HepG2 (cell line): ENCODE measurements around the gene C11orf42. TPM values are rescaled to one million over a fixed set of nuclear protein-coding genes. Genes with fewer than 3 reads are reported as not detected.

ENCODE experiments used
- ATAC-seq: fragments of 200-7000 bp; cut with Tn5 transposase; 3 replicates; pipeline ENCODE4 v1.9.1; 2020; ENCODE audit warnings: mild to moderate bottlenecking, moderate library complexity
- BruUV-seq: library from RNA; stranded (reverse); fragments of 400-500 nt; replicated peaks from 2 replicates; lab custom pipeline; 2021; lab: Mats Ljungman, UMichigan
- CTCF ChIA-PET: fragments of 300-600 bp; formaldehyde crosslinking; extraction: SDS; loops from one replicate; lab custom pipeline; 2021; ENCODE audit warnings: low total read pairs, inconsistent platforms, low intra/inter-chr PET ratio; lab: Yijun Ruan, JAX
- POLR2A ChIA-PET: fragments of 350-600 bp; sonication (Branson Sonifier 250); formaldehyde crosslinking; loops from one replicate; lab custom pipeline; 2020; ENCODE audit warnings: antibody characterized with exemption, inconsistent platforms; lab: Yijun Ruan, JAX
- DNase-seq: peaks from one replicate; pipeline ENCODE4 v3.0.0-alpha.2; 2015; ENCODE audit warnings: low spot score
- FAIRE-seq: peaks from 3 replicates; lab custom pipeline; 2011; peaks lifted over from hg19 to GRCh38; lab: Jason Lieb, UNC
- H2AFZ ChIP-seq: one replicate; pipeline ENCODE4 v1.6.1; 2011; ENCODE audit warnings: low read length, inconsistent platforms
- H3K27ac ChIP-seq: fragments of 300-600 bp; 3 replicates; pipeline ENCODE4 v1.8.0; 2011; ENCODE audit warnings: mixed run types, mild to moderate bottlenecking, mixed read lengths, low read length, inconsistent platforms; ENCODE audit not compliant: insufficient read depth; ENCODE audit errors: extremely low read length
- H3K27me3 ChIP-seq, 2 experiments: fragments of 200-600 bp in 1 of 2; 2 replicates in 1 of 2; 3 replicates in 1 of 2; pipeline versions ENCODE4 v1.6.0 to v1.8.0; 2011; ENCODE audit warnings: low read length in 2 of 2, mild to moderate bottlenecking in 2 of 2, moderate library complexity in 2 of 2, inconsistent platforms in 1 of 2; ENCODE audit not compliant: insufficient read depth in 2 of 2, control insufficient read depth in 1 of 2
- H3K36me3 ChIP-seq, 2 experiments: fragments of 200-600 bp in 1 of 2; replicated peaks in 1 of 2; 2 replicates in 1 of 2; 3 replicates in 1 of 2; pipeline versions ENCODE4 v1.5.1 to v1.8.0; 2011; ENCODE audit warnings: low read length in 2 of 2, inconsistent platforms in 1 of 2; ENCODE audit not compliant: insufficient read depth in 2 of 2, control insufficient read depth in 1 of 2
- H3K4me1 ChIP-seq: 2 replicates; pipeline ENCODE4 v1.5.1; 2012; ENCODE audit warnings: low read length, inconsistent platforms; ENCODE audit not compliant: insufficient read depth
- H3K4me2 ChIP-seq: 2 replicates; pipeline ENCODE4 v1.6.0; 2011; ENCODE audit warnings: low read depth, low read length, inconsistent platforms
- H3K4me3 ChIP-seq, 3 experiments: fragments of 200-600 bp in 1 of 3; sonication (generic), shearing (Covaris generic) in 1 of 3; replicated peaks in 1 of 3; 2 replicates each; pipeline ENCODE4 v1.5.1; 2011 to 2016; ENCODE audit warnings: low read length in 3 of 3, inconsistent platforms in 2 of 3, low read depth in 2 of 3, mild to moderate bottlenecking in 2 of 3, control low read depth in 1 of 3, mixed read lengths in 1 of 3; ENCODE audit not compliant: insufficient read depth in 1 of 3
- H3K79me2 ChIP-seq: one replicate; pipeline ENCODE4 v1.6.1; 2011; ENCODE audit warnings: low read length, inconsistent platforms; ENCODE audit not compliant: insufficient read depth
- H3K9ac ChIP-seq: 2 replicates; pipeline ENCODE4 v1.6.0; 2011; ENCODE audit warnings: mild to moderate bottlenecking, low read depth, low read length, inconsistent platforms; ENCODE audit not compliant: insufficient read depth
- H3K9me3 ChIP-seq: 2 replicates; pipeline ENCODE4 v1.5.1; 2012; ENCODE audit warnings: mild to moderate bottlenecking, low read length
- H4K20me1 ChIP-seq: 2 replicates; pipeline ENCODE4 v1.6.0; 2011; ENCODE audit warnings: inconsistent platforms, mild to moderate bottlenecking, low read length, moderate library complexity; ENCODE audit not compliant: insufficient read depth
- AHDC1 ChIP-seq: sonication (generic); formaldehyde crosslinking; IDR thresholded peaks from 2 replicates; pipeline ENCODE4 v1.5.1; 2020; ENCODE audit warnings: mild to moderate bottlenecking, missing genetic modification reagents, borderline replicate concordance
- ARID2 ChIP-seq: sonication (generic); formaldehyde crosslinking; IDR thresholded peaks from 2 replicates; pipeline ENCODE4 v1.8.1; 2022; ENCODE audit warnings: mild to moderate bottlenecking, missing genetic modification reagents, borderline replicate concordance
- CCDC6 ChIP-seq: sonication (generic); formaldehyde crosslinking; IDR thresholded peaks from 2 replicates; pipeline ENCODE4 v1.8.1; 2022; ENCODE audit warnings: mild to moderate bottlenecking, missing genetic modification reagents, moderate library complexity
- NAIF1 ChIP-seq: sonication (generic); formaldehyde crosslinking; IDR thresholded peaks from 2 replicates; pipeline ENCODE4 v1.5.0; 2020; ENCODE audit warnings: mild to moderate bottlenecking, missing genetic modification reagents, borderline replicate concordance
- ZNF572 ChIP-seq: sonication (generic); formaldehyde crosslinking; IDR thresholded peaks from 2 replicates; pipeline ENCODE4 v1.5.1; 2020; ENCODE audit warnings: mild to moderate bottlenecking, missing genetic modification reagents
- ZNF619 ChIP-seq: sonication (generic); formaldehyde crosslinking; IDR thresholded peaks from 2 replicates; pipeline ENCODE4 v1.4.0; 2020; ENCODE audit warnings: mild to moderate bottlenecking, missing genetic modification reagents
- WGBS: methylation state at CpG from one replicate; pipeline ENCODE4 v1.1.6; 2017; ENCODE audit warnings: low lambda C conversion rate; 5-methylcytosine and 5-hydroxymethylcytosine counted together
- in situ Hi-C: cut with HindIII; loops from 2 replicates; pipeline ENCODE4 v1.10.0; 2017; ENCODE audit warnings: low pct_unique_long_range_greater_than_20kb; ENCODE audit not compliant: extremely low pct_ligation_motif_present
- intact Hi-C: fragments of 100-400 bp; cut with micrococcal nuclease; formaldehyde crosslinking; loops from one replicate; pipeline ENCODE4 v1.10.0; 2022; ENCODE audit not compliant: unreplicated experiment
- polyA plus RNA-seq, 8 experiments: library from polyadenylated mRNA; depleted of rRNA in 3 of 8; stranded (reverse) in 7 of 8; unstranded in 1 of 8; fragments of >200 nt; fragmentation: Illumina TruSeq in 4 of 8; extraction: Trizol in 4 of 8; gene quantifications; 2 replicates each; pipeline versions ENCODE4 v1.2.1 to v1.2.3, GENCODE V29; 2011 to 2016; ENCODE audit warnings: low read depth in 4 of 8, missing spikeins in 1 of 8, mixed read lengths in 1 of 8; ENCODE audit not compliant: insufficient read depth in 1 of 8
- total RNA-seq, 5 experiments: library from RNA; depleted of rRNA; stranded (reverse); fragments of >200 nt; fragmentation: Illumina TruSeq; extraction: Trizol; gene quantifications; 2 replicates each; pipeline ENCODE4 v1.2.3, GENCODE V29; 2016; ENCODE audit warnings: low read depth in 1 of 5

The C11orf42 gene
- total and polyA plus RNA-seq, 2 of the 13 experiments (the other 11 are each of a cell fraction or from before 2014, with no cell fraction given), result not detected

- DNase-seq, result no peak
- Histone ChIP-seq H3K4me1 (peaks cover 33% of the 10 kb centered on the region), H3K36me3 (no peaks in the 10 kb centered on the region), H3K79me2 (peaks cover 39% of the 10 kb centered on the region), H3K27ac (peak overlapping the region; percentile 51), H3K9ac (peak overlapping the region; percentile 81), H3K27me3 (peaks cover 0 to 4% of the 10 kb centered on the region in 2 experiments; a peak in 1 of 5 replicates), H4K20me1 (no peaks in the 10 kb centered on the region), H3K9me3 (no peaks in the 10 kb centered on the region), H3K4me2 (peak overlapping the region; percentile 93), H3K4me3 (peak overlapping the region; percentile 68 to 91 (median 70)), H2AFZ (peak overlapping the region; percentile 51)
- WGBS, result 2% methylated on average over 10 of the region's 10 CpGs
- ChIA-PET POLR2A (interaction anchor here (1.2 to 1.5 kb wide), 2 partner anchors 13 to 449 kb away, joined by 3 to 4 read pairs; partner anchors contain the start of gene MRPL17), CTCF (no interaction called here)
- FAIRE-seq, result no peak
- intact Hi-C loops (loop anchor here (10.0 kb wide), 1 partner anchor 251 kb away; the partner anchor contains the start of genes ARFIP2 and TIMM10B), in situ Hi-C loops (no loop called here)
- TF ChIP-seq ZNF619 (CRISPR knock-in tag), result 0 out of 2 replicates have a peak, but pooled peaks have one; percentile 16
- TF ChIP-seq ZNF572, result no peak
- no peak for TF ChIP-seq AHDC1 (CRISPR knock-in tag)
- 0 out of 2 replicates have a peak, but pooled peaks have one; percentile 45 for TF ChIP-seq ARID2 (CRISPR knock-in tag)
- 0 out of 2 replicates have a peak, but pooled peaks have one; percentile 56 for TF ChIP-seq NAIF1 (CRISPR knock-in tag)
- 0 out of 2 replicates have a peak, but pooled peaks have one; percentile 47 for TF ChIP-seq CCDC6
- BruUV-seq, result no TSS peak
- ATAC-seq, result peak; percentile 14
These were observed 28.6 kb downstream of the C11orf42 start for GRCh38 chr11:6233984-6234386.
